Esophagus muscularis mucosa (tissue), 4 donors: ENCODE measurements around the gene CEP112. TPM values are rescaled to one million over a fixed set of nuclear protein-coding genes. Genes with fewer than 3 reads are reported as not detected.
"Not testable (repeated sequence)": the region's sequence is repeated elsewhere in the genome, so short reads cannot be mapped to it uniquely, and the experiment has no call there.

Experiments used
- DNase-seq: peaks from one replicate; pipeline ENCODE4 v3.0.0-alpha.2; 2017; ENCODE audit errors: extremely low spot score
- H3K27ac ChIP-seq, 4 donors: fragments of 200-600 bp; sonication (generic); replicated peaks in 1 of 4; 1 replicate in 3 of 4; 2 replicates in 1 of 4; pipeline ENCODE4 v1.5.1; 2016 to 2019; ENCODE audit warnings: mild to moderate bottlenecking in 1 of 4
- H3K27me3 ChIP-seq, 4 donors: fragments of 200-600 bp; sonication (generic); one replicate each; pipeline versions ENCODE4 v1.5.1 to v1.6.0; 2016 to 2019
- H3K36me3 ChIP-seq, 4 donors: fragments of 200-600 bp; sonication (generic); one replicate each; pipeline ENCODE4 v1.5.1; 2016 to 2019
- H3K4me1 ChIP-seq, 4 donors: fragments of 200-600 bp; sonication (generic); one replicate each; pipeline ENCODE4 v1.5.1; 2016 to 2019
- H3K4me3 ChIP-seq, 4 donors: fragments of 200-600 bp; sonication (generic); 1 replicate in 2 of 4; 2 replicates in 2 of 4; pipeline ENCODE4 v1.5.1; 2016 to 2019; ENCODE audit warnings: mild to moderate bottlenecking in 4 of 4, moderate library complexity in 1 of 4
- H3K9me3 ChIP-seq, 4 donors: fragments of 200-600 bp; sonication (generic); 1 replicate in 3 of 4; 2 replicates in 1 of 4; pipeline ENCODE4 v1.5.1; 2016 to 2019
- CTCF ChIP-seq, 3 experiments: fragments of 200-600 bp in 2 of 3; fragments of 450-650 bp in 1 of 3; sonication (generic) in 2 of 3; IDR thresholded peaks; one replicate each; pipeline ENCODE4 v1.5.1; 2017 to 2019; ENCODE audit warnings: antibody characterized with exemption in 3 of 3, mild to moderate bottlenecking in 2 of 3, moderate library complexity in 1 of 3
- EP300 ChIP-seq: sonication (generic); formaldehyde crosslinking; IDR thresholded peaks from one replicate; pipeline ENCODE4 v1.6.1; 2017; ENCODE audit warnings: antibody characterized with exemption
- POLR2A ChIP-seq: fragments of 450-650 bp; IDR thresholded peaks from one replicate; pipeline ENCODE4 v1.6.1; 2017; ENCODE audit warnings: antibody characterized with exemption, moderate library complexity, mild to moderate bottlenecking, low read depth
- POLR2AphosphoS5 ChIP-seq, 2 donors: sonication (generic); formaldehyde crosslinking; IDR thresholded peaks; one replicate each; pipeline ENCODE4 v1.6.1; 2017; ENCODE audit warnings: antibody characterized with exemption in 2 of 2
- WGBS: methylation state at CpG from one replicate; pipeline ENCODE4 v1.1.5; 2018; 5-methylcytosine and 5-hydroxymethylcytosine counted together
- intact Hi-C: fragments of 100-400 bp; cut with DNase I; formaldehyde crosslinking; loops from one replicate; pipeline ENCODE4 v1.15.1; 2023
- total RNA-seq, 4 donors: library from RNA; depleted of rRNA; stranded (reverse); fragments of >200 nt; gene quantifications; one replicate each; pipeline versions ENCODE4 v1.1.0 to v1.2.1, GENCODE V29; 2016

CEP112 gene
- total RNA-seq, 4 donors from 2014 or later, result 17.0 to 24.7 (median 23.2) TPM

GRCh38 chr17:65850486-65850885 is 341.4 kb downstream of the CEP112 start:
- Histone ChIP-seq H3K36me3 (no peaks in the 10 kb centered on the region), H3K4me3 (no peak overlapping the region), H3K4me1 (no peaks in the 10 kb centered on the region), H3K9me3 (no peaks in the 10 kb centered on the region), H3K27me3 (no peaks in the 10 kb centered on the region), H3K27ac (no peak overlapping the region)
- DNase-seq, result no peak
- intact Hi-C loops, result no loop called here
- TF ChIP-seq POLR2AphosphoS5 (IDR thresholded peaks at IDR 0.05), result no peak
- TF ChIP-seq CTCF (IDR thresholded peaks at IDR 0.05), result no peak
- TF ChIP-seq EP300, result no peak
- no peak for TF ChIP-seq POLR2A
- 81% methylated on average over 2 of the region's 2 CpGs for WGBS

GRCh38 chr17:65848751-65849150 is 343.2 kb downstream of the CEP112 start:
- peaks cover 0 to 5% (median 0%) of the 10 kb centered on the region in 4 donors for H3K36me3 ChIP-seq
- no peak overlapping the region for H3K4me3 ChIP-seq
- H3K4me1 ChIP-seq, result no peaks in the 10 kb centered on the region
- no peaks in the 10 kb centered on the region for H3K9me3 ChIP-seq
- 93% methylated on average over 5 of the region's 5 CpGs for WGBS
- H3K27me3 ChIP-seq, result no peaks in the 10 kb centered on the region
- no peak for DNase-seq
- TF ChIP-seq EP300 (no peak), POLR2AphosphoS5 (IDR thresholded peaks at IDR 0.05) (no peak), CTCF (IDR thresholded peaks at IDR 0.05) (no peak), POLR2A (no peak)
- no peak overlapping the region for H3K27ac ChIP-seq
- intact Hi-C loops, result no loop called here

- H3K27ac ChIP-seq, result no peak overlapping the region
- no peak for DNase-seq
- H3K4me3 ChIP-seq, result no peak overlapping the region
- H3K27me3 ChIP-seq, result no peaks in the 10 kb centered on the region
- WGBS, result 87% methylated on average over 1 of the region's 1 CpG
- no peaks in the 10 kb centered on the region for H3K4me1 ChIP-seq
- peaks cover 0 to 5% (median 0%) of the 10 kb centered on the region in 4 donors for H3K36me3 ChIP-seq
- intact Hi-C loops, result no loop called here
- H3K9me3 ChIP-seq, result peaks cover 0 to 8% (median 2%) of the 10 kb centered on the region in 4 donors
- TF ChIP-seq POLR2A (no peak), POLR2AphosphoS5 (IDR thresholded peaks at IDR 0.05) (no peak), CTCF (IDR thresholded peaks at IDR 0.05) (no peak), EP300 (no peak)
These were observed 350.8 kb downstream of the CEP112 start for GRCh38 chr17:65841089-65841488.

- H3K9me3 ChIP-seq, result peaks cover 0 to 27% (median 16%) of the 10 kb centered on the region in 4 donors
- WGBS, result 97% methylated on average over 11 of the region's 24 CpGs
These were observed 354.7 kb downstream of the CEP112 start for GRCh38 chr17:65837232-65837631.

GRCh38 chr17:65833214-65833613 is 358.7 kb downstream of the CEP112 start:
- Histone ChIP-seq H3K36me3 (no peaks in the 10 kb centered on the region), H3K27ac (no peak overlapping the region), H3K9me3 (peaks cover 0 to 21% (median 15%) of the 10 kb centered on the region in 4 donors), H3K27me3 (no peaks in the 10 kb centered on the region), H3K4me1 (no peaks in the 10 kb centered on the region), H3K4me3 (no peak overlapping the region)
- intact Hi-C loops, result no loop called here
- DNase-seq, result no peak
- WGBS, result 87% methylated on average over 1 of the region's 1 CpG
- TF ChIP-seq POLR2AphosphoS5 (IDR thresholded peaks at IDR 0.05) (no peak), CTCF (IDR thresholded peaks at IDR 0.05) (no peak), POLR2A (no peak), EP300 (no peak)

More at GRCh38 chr17:65837232-65837631, 354.7 kb downstream of the CEP112 start:
- H3K4me3 ChIP-seq, H3K4me1 ChIP-seq, H3K36me3 ChIP-seq, DNase-seq, H3K27ac ChIP-seq, H3K27me3 ChIP-seq, intact Hi-C loops: not testable (repeated sequence)
